A673 (cell line): ENCODE data around the gene AOPEP.

Experiments used
- CTCF ChIP-seq: fragments of 300-800, 200-600 bp; sonication (generic); conservative IDR thresholded peaks from 2 replicates; pipeline ENCODE4 v1.5.1; 2017; ENCODE audit warnings: low read depth, mild to moderate bottlenecking, antibody characterized with exemption, low read length, moderate library complexity, mixed read lengths
- EZH2 ChIP-seq: fragments of 200-600 bp; sonication (generic); IDR thresholded peaks from 2 replicates; pipeline ENCODE4 v1.6.1; 2017; ENCODE audit warnings: borderline replicate concordance, low read depth, mild to moderate bottlenecking, mixed read lengths, antibody characterized with exemption, low read length; ENCODE audit not compliant: poor library complexity, severe bottlenecking

GRCh38 chr9:94802251-94802650, 75.8 kb downstream of the AOPEP start:
- TF ChIP-seq CTCF = no peak
- no peak for TF ChIP-seq EZH2
